ENCODE measurements around the gene CLEC4G. TPM values are rescaled to one million over a fixed set of nuclear protein-coding genes. Genes with fewer than 3 reads are reported as not detected.

Gene CLEC4G
- total RNA-seq, 1 experiment from 2014 or later: not detected

- no TSS peak for BruUV-seq (replicated peaks)
- no peaks in the 10 kb centered on the region for H3K9me2 ChIP-seq (ENCODE audit: insufficient read depth)
- peaks cover 17% of the 10 kb centered on the region; the same call in 1 of the 2 replicates for H3K27me3 ChIP-seq (ENCODE audit: insufficient read depth, low read depth)
- no peak for TF ChIP-seq EZH2 (IDR thresholded peaks at IDR 0.05; ENCODE audit: low read depth)
- H3K36me3 ChIP-seq (ENCODE audit: low read depth): no peaks in the 10 kb centered on the region
- CTCF ChIA-PET: no interaction called here
- H3K79me2 ChIP-seq (ENCODE audit: low read depth): no peaks in the 10 kb centered on the region
- POLR2A ChIA-PET (ENCODE audit: unreplicated experiment): interaction anchor here (0.6 kb wide), 1 partner anchor 318 kb away, joined by 4 read pairs; no protein-coding TSS in a partner anchor
- peak overlapping the region; percentile 44 for H3K4me2 ChIP-seq
- H3K9me3 ChIP-seq (ENCODE audit: insufficient read depth, low read depth): no peaks in the 10 kb centered on the region
- H3K27ac ChIP-seq: no peak overlapping the region
- no peaks in the 10 kb centered on the region for H4K20me1 ChIP-seq (ENCODE audit: insufficient read depth)
- peak in 1 of 2 experiments; percentile 81 for DNase-seq
- intact Hi-C loops (cut with micrococcal nuclease; ENCODE audit: unreplicated experiment): no loop called here
- H3F3A ChIP-seq (ENCODE audit: insufficient read depth, low read depth): peaks cover 7% of the 10 kb centered on the region; the same call in 1 of the 2 replicates
- no peak overlapping the region for H2AFZ ChIP-seq
- peak overlapping the region; percentile 1; the same call in 1 of the 2 replicates for H3K4me3 ChIP-seq
- H3K4me1 ChIP-seq (replicated peaks; ENCODE audit: insufficient read depth): peaks cover 21% of the 10 kb centered on the region
These were observed 40.9 kb upstream of the CLEC4G start for GRCh38 chr19:7772752-7773291.

DNA sequence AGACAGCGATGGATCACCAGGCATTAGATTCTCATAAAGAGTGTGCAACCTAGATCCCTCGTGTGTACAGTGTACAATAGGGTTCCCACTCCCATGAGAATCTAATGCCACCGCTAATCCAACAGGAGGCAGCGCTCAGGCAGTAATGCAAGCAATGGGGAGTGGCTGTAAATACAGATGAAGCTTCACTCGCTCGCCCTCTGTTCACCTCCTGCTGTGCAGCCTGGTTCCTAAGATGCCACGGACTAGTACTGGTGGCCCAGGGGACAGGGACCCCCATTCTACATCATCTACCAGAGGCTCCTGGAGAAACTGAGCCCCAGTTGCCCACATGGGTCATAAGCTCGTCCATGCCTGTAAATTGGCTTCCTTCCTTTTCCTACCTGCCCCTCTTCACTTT lies 39.2 kb upstream of the CLEC4G start:
- no peak overlapping the region for H3K27ac ChIP-seq
- no peak for DNase-seq
- H3K9me2 ChIP-seq (ENCODE audit: insufficient read depth): no peaks in the 10 kb centered on the region
- H3K27me3 ChIP-seq (ENCODE audit: insufficient read depth, low read depth): peaks cover 31% of the 10 kb centered on the region
- POLR2A ChIA-PET (ENCODE audit: unreplicated experiment): no interaction called here
- CTCF ChIA-PET: no interaction called here
- no peaks in the 10 kb centered on the region for H3K79me2 ChIP-seq (ENCODE audit: low read depth)
- H3K9me3 ChIP-seq (ENCODE audit: insufficient read depth, low read depth): no peaks in the 10 kb centered on the region
- H3K36me3 ChIP-seq (ENCODE audit: low read depth): no peaks in the 10 kb centered on the region
- no peak overlapping the region for H3K4me2 ChIP-seq
- H3K4me3 ChIP-seq: no peak overlapping the region
- peaks cover 21% of the 10 kb centered on the region for H3K4me1 ChIP-seq (replicated peaks; ENCODE audit: insufficient read depth)
- no peaks in the 10 kb centered on the region for H4K20me1 ChIP-seq (ENCODE audit: insufficient read depth)
- TF ChIP-seq EZH2 (IDR thresholded peaks at IDR 0.05; ENCODE audit: low read depth): no peak
- TF ChIP-seq CTCF (conservative IDR thresholded peaks at IDR 0.05): no peak
- H3F3A ChIP-seq (ENCODE audit: insufficient read depth, low read depth): peaks cover 7% of the 10 kb centered on the region; the same call in 1 of the 2 replicates
- intact Hi-C loops (cut with micrococcal nuclease; ENCODE audit: unreplicated experiment): no loop called here
- no TSS peak for BruUV-seq (replicated peaks)
- H2AFZ ChIP-seq: no peak overlapping the region

- Histone ChIP-seq H3K27me3 (ENCODE audit: insufficient read depth, low read depth) (peaks cover 30% of the 10 kb centered on the region), H4K20me1 (ENCODE audit: insufficient read depth) (no peaks in the 10 kb centered on the region), H2AFZ (no peak overlapping the region), H3K36me3 (ENCODE audit: low read depth) (no peaks in the 10 kb centered on the region), H3K79me2 (ENCODE audit: low read depth) (no peaks in the 10 kb centered on the region), H3K27ac (no peak overlapping the region), H3K9me3 (ENCODE audit: insufficient read depth, low read depth) (no peaks in the 10 kb centered on the region), H3K4me2 (no peak overlapping the region), H3K9me2 (ENCODE audit: insufficient read depth) (no peaks in the 10 kb centered on the region), H3F3A (ENCODE audit: insufficient read depth, low read depth) (peaks cover 7% of the 10 kb centered on the region; the same call in 1 of the 2 replicates), H3K4me3 (no peak overlapping the region), H3K4me1 (replicated peaks; ENCODE audit: insufficient read depth) (peaks cover 21% of the 10 kb centered on the region)
- ChIA-PET CTCF (no interaction called here), POLR2A (ENCODE audit: unreplicated experiment) (no interaction called here)
- intact Hi-C loops (cut with micrococcal nuclease; ENCODE audit: unreplicated experiment): no loop called here
- no peak for DNase-seq
- TF ChIP-seq EZH2 (IDR thresholded peaks at IDR 0.05; ENCODE audit: low read depth) (no peak), CTCF (conservative IDR thresholded peaks at IDR 0.05) (no peak)
- no TSS peak for BruUV-seq (replicated peaks)
These were observed 37.3 kb upstream of the CLEC4G start for GRCh38 chr19:7769171-7769570.

DNA sequence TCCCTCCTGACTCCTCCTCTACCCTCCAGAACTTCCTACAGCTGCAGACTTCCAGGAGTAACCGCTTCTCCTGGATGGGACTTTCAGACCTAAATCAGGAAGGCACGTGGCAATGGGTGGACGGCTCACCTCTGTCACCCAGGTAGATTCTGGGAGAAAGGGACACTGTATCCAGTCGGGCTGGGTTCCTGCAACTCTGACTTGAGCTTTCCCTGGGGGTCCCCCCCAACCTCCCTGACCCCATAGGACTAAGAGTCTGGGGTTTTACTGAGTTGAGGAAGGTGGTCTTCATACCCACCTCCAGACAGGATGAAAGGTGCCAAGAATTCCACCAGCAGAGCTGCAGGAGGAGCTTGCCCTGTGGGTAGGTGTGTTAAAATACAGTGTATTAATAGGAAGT lies 35.6 kb upstream of the CLEC4G start:
- DNase-seq: no peak
- intact Hi-C loops (cut with micrococcal nuclease; ENCODE audit: unreplicated experiment): no loop called here
- CTCF ChIA-PET: interaction anchor here (0.5 kb wide), 1 partner anchor 342 kb away, joined by 4 read pairs; no protein-coding TSS in a partner anchor

More for the DNA sequence above, 35.6 kb upstream of the CLEC4G start:
- Histone ChIP-seq H3K9me3 (ENCODE audit: insufficient read depth, low read depth) (no peaks in the 10 kb centered on the region), H3K9me2 (ENCODE audit: insufficient read depth) (no peaks in the 10 kb centered on the region), H2AFZ (no peak overlapping the region), H3K27me3 (ENCODE audit: insufficient read depth, low read depth) (peaks cover 32% of the 10 kb centered on the region), H3K36me3 (ENCODE audit: low read depth) (no peaks in the 10 kb centered on the region), H3K4me3 (no peak overlapping the region), H3F3A (ENCODE audit: insufficient read depth, low read depth) (peaks cover 6% of the 10 kb centered on the region; the same call in 1 of the 2 replicates), H3K4me1 (replicated peaks; ENCODE audit: insufficient read depth) (peaks cover 5% of the 10 kb centered on the region), H3K27ac (no peak overlapping the region), H3K4me2 (no peak overlapping the region), H4K20me1 (ENCODE audit: insufficient read depth) (no peaks in the 10 kb centered on the region), H3K79me2 (ENCODE audit: low read depth) (no peaks in the 10 kb centered on the region)
- no TSS peak for BruUV-seq (replicated peaks)
- POLR2A ChIA-PET (ENCODE audit: unreplicated experiment): no interaction called here
- TF ChIP-seq EZH2 (IDR thresholded peaks at IDR 0.05; ENCODE audit: low read depth) (no peak), CTCF (conservative IDR thresholded peaks at IDR 0.05) (no peak)
